B cell (primary cell): ENCODE results near the gene TCF25. TPM values are rescaled to one million over a fixed set of nuclear protein-coding genes. Genes with fewer than 3 reads are reported as not detected.

ENCODE experiments used
- ATAC-seq: fragments of 200-7000 bp; cut with Tn5 transposase; one replicate; pipeline ENCODE4 v1.10.0; 2021; ENCODE audit warnings: low read depth, mild to moderate bottlenecking, moderate number of reproducible peaks, moderate library complexity
- CTCF ChIA-PET: fragments of 350-600 bp; sonication (Branson Sonifier 250); formaldehyde crosslinking; loops from one replicate; lab custom pipeline; 2021; ENCODE audit warnings: antibody characterized with exemption, inconsistent platforms; lab: Charles Lee
- POLR2A ChIA-PET: fragments of 350-600 bp; sonication (Branson Sonifier 250); formaldehyde crosslinking; loops from one replicate; lab custom pipeline; 2021; ENCODE audit warnings: antibody characterized with exemption; lab: Charles Lee
- DNase-seq: peaks from one replicate; pipeline ENCODE4 v3.0.0; 2013
- H2AFZ ChIP-seq: 2 replicates; pipeline ENCODE4 v1.6.1; 2012; ENCODE audit warnings: mild to moderate bottlenecking, low read depth, low read length; ENCODE audit not compliant: insufficient read depth, poor library complexity, severe bottlenecking
- H3K27ac ChIP-seq, 2 donors: 1 replicate in 1 of 2; 2 replicates in 1 of 2; pipeline ENCODE4 v1.5.1; 2012 to 2013; ENCODE audit warnings: low read length in 2 of 2, mild to moderate bottlenecking in 2 of 2, moderate library complexity in 1 of 2
- H3K27me3 ChIP-seq, 4 experiments: fragments of 200-600 bp in 1 of 4; sonication (generic) in 1 of 4; replicated peaks in 1 of 4; 1 replicate in 2 of 4; 2 replicates in 2 of 4; pipeline versions ENCODE4 v1.6.1 to v1.7.0; 2013 to 2016; ENCODE audit warnings: low read length in 3 of 4, mild to moderate bottlenecking in 2 of 4, mixed read lengths in 1 of 4, moderate library complexity in 1 of 4; ENCODE audit not compliant: insufficient read depth in 4 of 4, control insufficient read depth in 3 of 4; ENCODE audit errors: control extremely low read depth in 1 of 4
- H3K36me3 ChIP-seq, 2 experiments: replicated peaks in 1 of 2; 1 replicate in 1 of 2; 2 replicates in 1 of 2; pipeline versions ENCODE4 v1.6.1 to v1.7.1; 2013; ENCODE audit warnings: low read length in 1 of 2; ENCODE audit not compliant: insufficient read depth in 2 of 2, control insufficient read depth in 1 of 2; ENCODE audit errors: control extremely low read depth in 1 of 2, extremely low read depth in 1 of 2
- H3K4me1 ChIP-seq, 2 donors: fragments of 200-600 bp in 1 of 2; sonication (generic) in 1 of 2; 1 replicate in 1 of 2; 2 replicates in 1 of 2; pipeline versions ENCODE4 v1.5.1 to v1.6.1; 2013 to 2017; ENCODE audit warnings: low read length in 2 of 2; ENCODE audit not compliant: control insufficient read depth in 2 of 2, insufficient read depth in 2 of 2
- H3K4me2 ChIP-seq: replicated peaks from 2 replicates; pipeline ENCODE3; 2012; ENCODE audit warnings: mild to moderate bottlenecking, low read depth, low read length; ENCODE audit not compliant: poor library complexity, severe bottlenecking
- H3K4me3 ChIP-seq, 5 experiments: fragments of 200-600 bp in 1 of 5; sonication (generic) in 1 of 5; 1 replicate in 3 of 5; 2 replicates in 2 of 5; pipeline versions ENCODE4 v1.5.1 to v1.7.0; 2011 to 2016; ENCODE audit warnings: low read length in 4 of 5, mild to moderate bottlenecking in 4 of 5, low read depth in 2 of 5, control low read depth in 1 of 5, moderate library complexity in 1 of 5; ENCODE audit not compliant: insufficient read depth in 1 of 5; ENCODE audit errors: control extremely low read depth in 1 of 5, extremely low read depth in 1 of 5
- H3K79me2 ChIP-seq: fragments of 200-600 bp; sonication (generic); one replicate; pipeline ENCODE4 v1.6.0; 2016; ENCODE audit warnings: low read length; ENCODE audit not compliant: control insufficient read depth, insufficient read depth
- H3K9ac ChIP-seq: fragments of 200-600 bp; sonication (generic); 2 replicates; pipeline ENCODE4 v1.6.1; 2017; ENCODE audit warnings: mild to moderate bottlenecking, low read length, moderate library complexity
- H3K9me3 ChIP-seq, 3 donors: one replicate each; pipeline versions ENCODE4 v1.6.1 to v1.7.1; 2013; ENCODE audit warnings: low read length in 2 of 3; ENCODE audit not compliant: control insufficient read depth in 2 of 3, insufficient read depth in 1 of 3; ENCODE audit errors: control extremely low read depth in 1 of 3
- H4K20me1 ChIP-seq: 2 replicates; pipeline ENCODE4 v1.6.0; 2012; ENCODE audit warnings: mild to moderate bottlenecking, low read length; ENCODE audit not compliant: insufficient read depth, control insufficient read depth, poor library complexity, severe bottlenecking
- H3K27ac Mint-ChIP-seq: one replicate; pipeline ENCODE4 v1.8.0; 2021; ENCODE audit warnings: mixed read lengths
- H3K27me3 Mint-ChIP-seq: one replicate; pipeline ENCODE4 v1.8.0; 2021; ENCODE audit warnings: mixed read lengths
- H3K4me1 Mint-ChIP-seq: one replicate; pipeline ENCODE4 v1.8.0; 2021; ENCODE audit warnings: mixed read lengths
- H3K4me3 Mint-ChIP-seq: one replicate; pipeline ENCODE4 v1.8.0; 2021; ENCODE audit warnings: mixed read lengths
- H3K9me3 Mint-ChIP-seq: one replicate; pipeline ENCODE4 v1.8.0; 2022; ENCODE audit warnings: mixed read lengths; ENCODE audit not compliant: insufficient read depth
- CTCF ChIP-seq: fragments of 200-600 bp; IDR thresholded peaks from one replicate; pipeline ENCODE4 v1.8.0; 2022; ENCODE audit warnings: antibody characterized with exemption, mild to moderate bottlenecking
- EZH2 ChIP-seq: IDR thresholded peaks from 2 replicates; pipeline ENCODE4 v1.6.1; 2012; ENCODE audit warnings: borderline replicate concordance, low read depth, mild to moderate bottlenecking, moderate library complexity, low read length; ENCODE audit not compliant: insufficient read depth, poor library complexity, severe bottlenecking
- WGBS: methylation state at CpG from one replicate; pipeline ENCODE4 v1.1.5; 2013; ENCODE audit warnings: missing lambda C conversion rate; ENCODE audit not compliant: insufficient coverage; 5-methylcytosine and 5-hydroxymethylcytosine counted together
- intact Hi-C: fragments of 100-400 bp; cut with micrococcal nuclease; formaldehyde crosslinking; loops from one replicate; pipeline ENCODE4 v1.10.0; 2022
- polyA plus RNA-seq: library from polyadenylated mRNA; depleted of rRNA; stranded (reverse); fragments of >200 nt; gene quantifications from 2 replicates; pipeline ENCODE4 v1.2.3, GENCODE V29; 2012
- total RNA-seq, 2 donors: library from RNA; stranded (reverse); fragments of 120-200 nt in 1 of 2; gene quantifications; 1 replicate in 1 of 2; 2 replicates in 1 of 2; pipeline versions ENCODE4 v1.2.3 to v1.2.4, GENCODE V29; 2013 to 2022

TCF25 gene
- total and polyA plus RNA-seq, 2 donors (not counting 1 experiment from before 2014, with no cell fraction given) = 200 to 444 TPM

GRCh38 chr16:89880477-89881367, 7.3 kb downstream of the TCF25 start:
- POLR2A ChIA-PET = no interaction called here
- 99% methylated on average over 17 of the region's 18 CpGs for WGBS
- H4K20me1 ChIP-seq = peaks cover 93% of the 10 kb centered on the region
- H3K36me3 ChIP-seq = peaks cover 14 to 72% of the 10 kb centered on the region in 2 experiments
- no peak overlapping the region for H3K4me3 Mint-ChIP-seq
- H3K4me3 ChIP-seq = no peak overlapping the region
- peaks cover 92% of the 10 kb centered on the region for H3K79me2 ChIP-seq
- CTCF ChIA-PET = interaction anchor here (2.0 kb wide), 1 partner anchor 175 kb away, joined by 6 read pairs; no protein-coding TSS in a partner anchor
- no peaks in the 10 kb centered on the region for H3K27me3 Mint-ChIP-seq
- no peak overlapping the region for H3K9ac ChIP-seq
- H3K4me1 Mint-ChIP-seq = peaks cover 9% of the 10 kb centered on the region
- intact Hi-C loops = no loop called here
- H3K27me3 ChIP-seq = no peaks in the 10 kb centered on the region
- TF ChIP-seq EZH2 (no peak), CTCF (no peak)
- no peak overlapping the region for H3K27ac ChIP-seq
- no peaks in the 10 kb centered on the region for H3K4me1 ChIP-seq
- H3K27ac Mint-ChIP-seq = no peak overlapping the region
- H2AFZ ChIP-seq = no peak overlapping the region
- no peak for ATAC-seq
- no peaks in the 10 kb centered on the region for H3K9me3 Mint-ChIP-seq
- no peak overlapping the region for H3K4me2 ChIP-seq
- no peaks in the 10 kb centered on the region for H3K9me3 ChIP-seq
- no peak for DNase-seq

DNA sequence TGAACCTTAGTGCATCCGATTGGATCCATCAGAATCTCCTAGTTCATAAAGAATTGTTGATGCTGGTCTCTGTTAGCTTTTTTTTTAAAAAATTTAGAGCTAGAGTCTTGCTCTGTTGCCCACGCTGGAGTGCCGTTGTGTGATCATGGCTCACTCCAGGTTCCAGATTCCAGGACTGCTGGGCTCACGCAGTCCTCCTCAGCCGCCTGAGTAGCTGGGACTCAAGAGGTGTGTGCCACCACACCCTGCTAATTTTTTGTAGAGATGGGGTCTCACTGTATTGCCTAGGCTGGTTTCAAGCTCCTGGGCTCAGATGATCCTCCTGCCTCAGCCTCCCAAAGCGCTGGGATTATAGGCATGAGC, 8.0 kb downstream of the TCF25 start:
- Histone ChIP-seq H3K4me3 (no peak overlapping the region), H3K79me2 (peaks cover 89% of the 10 kb centered on the region), H3K27me3 (no peaks in the 10 kb centered on the region), H3K4me1 (no peaks in the 10 kb centered on the region), H2AFZ (no peak overlapping the region), H3K36me3 (peaks cover 14 to 70% of the 10 kb centered on the region in 2 experiments), H4K20me1 (peaks cover 89% of the 10 kb centered on the region), H3K9ac (no peak overlapping the region), H3K4me2 (no peak overlapping the region), H3K9me3 (no peaks in the 10 kb centered on the region), H3K27ac (no peak overlapping the region)
- TF ChIP-seq CTCF (no peak), EZH2 (no peak)
- Mint-ChIP-seq H3K4me1 (peaks cover 7% of the 10 kb centered on the region), H3K9me3 (no peaks in the 10 kb centered on the region), H3K27ac (no peak overlapping the region), H3K4me3 (no peak overlapping the region), H3K27me3 (no peaks in the 10 kb centered on the region)
- POLR2A ChIA-PET = no interaction called here
- ATAC-seq = no peak
- 98% methylated on average over 5 of the region's 6 CpGs for WGBS
- intact Hi-C loops = no loop called here
- CTCF ChIA-PET = interaction anchor here (2.0 kb wide), 1 partner anchor 176 kb away, joined by 6 read pairs; no protein-coding TSS in a partner anchor
- no peak for DNase-seq
